Measurements from ENCODE around the gene HHAT.
A peak's percentile ranks its signal among the peaks of the same experiment; 100 is the strongest.

Gene HHAT

DNA sequence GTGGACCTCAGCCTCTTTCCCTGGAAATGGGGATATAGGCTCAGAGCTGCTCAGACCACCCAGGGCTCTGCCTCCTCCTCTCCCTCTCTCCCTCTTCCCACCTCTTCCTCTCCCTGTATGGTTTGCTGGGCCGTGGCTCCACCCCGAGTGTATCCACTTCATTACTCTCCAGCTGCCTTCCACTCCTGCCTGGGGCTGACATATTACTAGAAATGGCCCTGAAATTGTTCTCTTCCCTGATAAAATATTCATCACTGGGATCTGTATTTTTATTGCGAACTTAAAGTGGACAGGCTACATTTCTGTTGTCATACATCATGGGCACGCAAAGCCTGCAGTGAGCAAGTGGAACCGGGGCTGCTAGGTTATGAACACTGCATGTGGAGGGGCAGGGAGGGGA is 225.0 kb downstream of the HHAT start:
- no peak for DNase-seq (ENCODE audit: low read depth)

DNA sequence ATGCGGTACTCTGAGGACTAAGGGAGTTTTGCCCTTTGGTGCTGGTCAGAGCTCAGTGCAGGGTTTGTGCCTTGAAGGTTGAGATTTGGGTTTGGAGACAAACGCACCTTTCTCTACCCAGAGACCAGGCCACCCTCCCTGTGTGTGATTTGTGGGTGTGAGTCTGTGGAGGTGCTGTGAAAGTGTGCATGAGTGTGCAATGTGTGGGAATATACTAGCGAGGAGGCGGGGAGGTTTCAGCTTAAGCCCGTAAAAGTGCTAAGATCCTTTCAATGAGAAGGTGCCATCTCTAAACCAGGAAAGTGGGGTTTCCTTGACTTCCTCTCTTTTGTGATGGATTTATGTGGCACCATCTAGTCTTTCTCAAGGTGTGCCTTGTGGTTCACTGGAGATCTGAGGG is 225.7 kb downstream of the HHAT start:
- no peak for DNase-seq (ENCODE audit: low read depth)

DNA sequence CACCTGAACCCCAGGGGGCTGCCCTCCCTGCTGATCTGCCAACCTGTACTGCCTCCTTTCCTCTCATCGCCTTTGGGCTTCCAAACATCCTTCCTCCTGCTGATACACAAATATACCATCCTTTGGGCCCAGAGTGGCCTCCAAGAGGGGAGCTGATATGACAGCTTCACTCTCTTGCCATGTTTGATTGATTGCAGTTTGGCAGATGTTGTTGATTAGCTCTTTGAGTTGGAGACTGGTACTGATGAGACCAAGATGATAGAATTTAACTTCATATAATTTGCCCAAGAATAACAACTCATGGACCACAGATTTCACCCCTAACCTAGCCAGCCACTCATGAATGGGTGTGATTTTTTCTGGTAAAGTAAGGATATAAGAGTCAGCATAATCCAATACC is 227.8 kb downstream of the HHAT start:
- DNase-seq (ENCODE audit: low read depth), result no peak

DNA sequence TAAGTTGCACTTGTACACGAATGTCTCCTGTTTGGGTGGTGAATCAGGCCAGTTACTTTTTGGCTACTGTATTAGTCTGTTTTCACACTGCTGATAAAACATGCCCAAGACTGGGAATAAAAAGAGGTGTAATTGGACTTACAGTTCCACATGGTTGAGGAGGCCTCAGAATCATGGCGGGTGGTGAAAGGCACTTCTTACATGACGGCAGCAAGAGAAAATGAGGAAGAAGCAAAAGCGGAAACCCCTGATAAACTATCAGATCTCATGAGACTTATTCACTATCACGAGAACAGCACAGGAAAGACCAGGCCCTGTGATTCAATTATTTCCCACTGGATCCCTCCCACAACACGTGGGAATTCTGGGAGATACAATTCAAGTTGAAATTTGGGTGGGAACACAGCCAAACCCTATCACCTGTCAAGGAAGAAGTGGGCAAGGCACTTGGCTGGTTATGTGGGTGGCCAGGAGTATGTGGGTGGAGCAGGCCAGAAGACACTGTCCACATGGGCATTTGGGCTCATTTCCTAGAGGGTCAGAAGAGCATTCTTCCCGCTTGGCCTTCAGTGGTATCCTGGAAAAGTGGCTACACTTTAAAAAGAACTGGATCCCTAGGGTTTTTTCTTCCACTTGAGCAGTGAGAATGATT is 228.8 kb downstream of the HHAT start:
- no peak for DNase-seq (ENCODE audit: low read depth)

DNA sequence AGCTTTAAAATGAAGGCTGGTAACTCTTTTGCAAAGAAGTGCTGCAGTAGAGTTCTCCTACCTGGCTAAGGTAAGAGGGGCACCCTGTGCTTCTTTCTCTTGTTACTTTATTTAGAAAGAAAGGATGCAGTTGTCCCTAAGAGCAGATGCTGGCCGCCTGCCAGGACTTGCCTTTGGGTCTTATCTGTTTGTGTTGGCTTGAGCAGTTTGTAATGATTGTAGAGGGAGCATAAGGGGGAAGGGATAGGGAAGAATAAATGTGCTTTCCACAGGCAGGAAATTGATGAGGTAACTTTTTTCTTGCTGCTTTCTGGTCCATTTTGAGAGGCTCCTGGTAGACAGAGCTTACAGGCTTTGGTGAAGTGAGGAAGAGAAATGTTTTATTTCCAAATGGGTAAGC is 229.6 kb downstream of the HHAT start:
- DNase-seq (ENCODE audit: low read depth), result peak; percentile 31

DNA sequence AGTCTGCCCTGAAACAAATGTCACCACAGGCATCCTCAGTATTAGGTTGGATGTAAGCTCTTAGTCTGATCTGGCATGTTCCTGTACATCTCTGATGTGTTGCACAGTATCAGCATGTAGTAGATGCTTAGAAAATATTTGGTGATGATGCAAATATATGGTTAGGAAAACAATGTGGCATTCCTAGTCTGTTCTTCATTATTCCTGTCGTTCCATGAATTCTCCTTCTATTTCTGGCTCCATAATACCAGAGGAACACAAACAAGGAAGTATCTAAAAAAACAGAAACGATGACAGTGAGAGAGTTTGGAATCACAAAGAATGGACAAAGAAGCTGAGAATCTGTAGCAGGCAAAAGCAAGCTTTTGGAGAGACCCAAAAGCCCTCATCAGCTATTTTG is 236.6 kb downstream of the HHAT start:
- no peak for DNase-seq (ENCODE audit: low read depth)

DNA sequence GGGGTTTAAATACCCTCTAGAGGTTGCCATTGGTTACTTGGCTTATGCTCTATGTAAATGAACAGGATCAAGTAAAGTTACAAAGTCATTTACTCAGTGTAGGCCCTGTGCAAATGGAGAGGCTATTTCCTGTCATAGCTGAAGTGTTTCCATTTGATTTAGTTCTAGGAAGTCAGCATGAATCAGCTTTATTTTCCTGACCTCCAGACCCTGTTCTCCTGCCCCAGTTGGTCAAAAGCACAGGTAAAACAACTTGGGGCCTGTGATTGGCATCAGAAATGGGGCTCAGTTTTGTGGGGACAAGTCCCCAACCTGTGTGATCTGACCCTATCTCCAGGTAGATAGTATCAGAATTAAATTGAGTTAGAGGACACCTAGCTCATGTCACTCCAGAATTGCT is 239.9 kb downstream of the HHAT start:
- DNase-seq (ENCODE audit: low read depth), result no peak

DNA sequence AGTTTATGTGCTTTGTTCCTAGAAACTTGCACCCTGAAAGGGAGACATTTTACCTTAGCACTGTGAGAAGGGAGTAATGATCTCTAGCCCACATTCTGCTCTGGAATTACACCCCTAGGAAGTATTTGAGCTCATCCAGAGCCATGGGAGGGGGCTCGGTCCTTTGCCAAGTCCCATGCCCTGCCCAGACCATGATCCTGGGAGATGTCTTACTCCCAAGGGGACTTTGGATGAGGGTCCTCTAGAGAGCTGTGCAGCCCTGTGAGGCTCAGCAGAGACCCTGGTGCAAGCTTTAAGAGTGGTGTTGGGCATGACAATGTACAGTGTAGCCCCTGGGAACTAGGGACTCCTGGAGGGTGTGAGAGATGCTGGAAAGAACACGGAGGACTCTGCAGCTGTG is 241.4 kb downstream of the HHAT start:
- DNase-seq (ENCODE audit: low read depth), result no peak

DNA sequence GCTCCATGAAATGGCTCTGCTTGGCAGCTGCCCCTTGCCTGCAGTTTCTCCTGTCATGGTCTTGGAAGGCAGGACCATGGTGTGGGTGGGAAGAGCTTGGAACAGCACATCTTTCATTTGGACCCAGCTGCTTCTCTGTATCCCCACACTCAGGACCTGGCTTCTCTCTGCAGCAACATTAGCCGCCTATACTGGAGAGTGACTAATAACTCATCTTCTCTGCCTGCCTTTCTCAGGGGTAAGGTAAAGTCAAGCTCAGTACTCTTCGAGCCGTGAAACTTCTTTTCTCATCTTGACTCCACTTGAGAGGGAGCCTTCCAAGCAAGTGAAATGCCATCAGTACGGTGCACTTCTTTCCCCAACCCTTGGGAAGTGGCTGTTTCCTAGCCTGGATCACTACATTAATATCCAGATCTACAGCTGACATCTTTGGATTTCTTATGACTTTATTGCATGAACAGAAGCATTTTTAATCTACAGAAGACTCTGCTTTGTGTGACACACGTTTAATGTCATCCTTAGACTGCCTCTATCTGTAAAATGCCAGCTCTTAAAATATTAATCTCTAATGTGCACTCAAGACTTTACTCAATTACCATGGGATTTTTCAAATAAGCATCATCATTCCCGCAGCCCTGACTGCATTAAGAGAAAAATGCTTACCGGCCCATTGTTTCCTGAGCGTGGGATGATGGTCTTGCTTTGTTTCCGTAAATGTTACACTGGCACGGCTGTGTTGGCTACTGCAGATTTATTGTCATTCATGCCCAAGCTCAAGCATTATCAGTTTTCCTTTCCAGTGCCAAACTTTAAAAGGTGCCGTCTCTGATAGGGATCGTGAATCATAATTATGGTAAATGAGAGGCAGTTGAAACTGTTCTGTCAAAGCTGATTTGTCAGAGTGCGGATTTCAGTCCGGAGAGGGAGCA is 242.9 kb downstream of the HHAT start:
- DNase-seq (ENCODE audit: low read depth), result no peak

DNA sequence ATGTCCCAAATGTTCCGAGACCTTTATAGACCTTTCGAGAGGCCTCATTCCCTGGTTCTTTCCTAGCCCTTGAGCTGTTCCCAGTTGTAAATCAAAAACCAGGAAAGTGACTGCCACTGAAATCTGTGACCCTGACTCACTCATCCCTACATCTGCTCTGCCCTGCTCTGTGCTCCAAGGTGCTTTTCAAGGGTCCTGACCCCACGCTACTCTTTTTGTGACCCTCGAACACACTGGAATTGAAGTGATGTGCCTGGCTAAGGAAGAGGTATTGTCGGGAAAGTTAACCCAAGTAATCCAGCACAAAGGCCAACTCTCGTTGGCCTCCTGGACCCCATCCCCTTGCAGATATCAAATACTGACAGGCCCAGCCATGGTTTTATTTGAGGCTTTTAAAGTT is 244.4 kb downstream of the HHAT start:
- DNase-seq (ENCODE audit: low read depth), result no peak

DNA sequence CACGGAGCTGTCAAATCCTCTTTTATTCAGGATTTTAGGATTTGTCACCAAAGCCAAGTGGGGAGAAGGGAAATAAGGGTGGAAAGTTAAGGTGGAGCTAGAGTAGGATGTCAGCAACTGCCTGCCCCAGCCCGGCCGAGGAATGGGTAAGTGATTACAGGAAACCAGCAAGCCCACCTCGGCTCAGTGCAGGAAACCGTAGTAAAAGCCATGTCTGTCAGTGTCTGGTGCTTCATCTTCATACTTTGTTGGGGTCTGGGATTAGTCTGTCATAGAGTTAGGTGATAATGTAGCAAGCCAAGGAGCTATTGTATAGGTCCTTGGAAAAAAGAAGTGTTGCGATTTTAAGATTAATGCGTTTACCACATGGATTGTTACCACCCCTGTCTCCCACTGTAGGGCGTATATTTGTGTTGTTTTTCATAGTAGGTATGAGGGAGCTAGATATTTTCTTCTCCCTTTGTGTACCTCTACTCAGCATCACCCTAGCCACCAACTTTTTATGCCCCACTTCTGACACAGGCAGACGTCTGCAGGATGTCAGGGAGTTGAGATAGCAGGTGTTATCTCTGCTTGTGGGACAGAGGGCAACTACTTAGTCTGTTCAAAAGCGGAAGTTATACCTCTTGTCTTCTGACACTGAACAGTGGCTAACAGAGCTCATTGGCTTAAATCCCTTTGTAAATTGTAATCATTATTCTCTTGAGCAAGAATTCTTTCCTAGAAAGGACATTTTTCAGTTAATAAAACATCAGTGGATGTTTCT is 253.7 kb downstream of the HHAT start:
- DNase-seq (ENCODE audit: low read depth), result peak; percentile 5

DNA sequence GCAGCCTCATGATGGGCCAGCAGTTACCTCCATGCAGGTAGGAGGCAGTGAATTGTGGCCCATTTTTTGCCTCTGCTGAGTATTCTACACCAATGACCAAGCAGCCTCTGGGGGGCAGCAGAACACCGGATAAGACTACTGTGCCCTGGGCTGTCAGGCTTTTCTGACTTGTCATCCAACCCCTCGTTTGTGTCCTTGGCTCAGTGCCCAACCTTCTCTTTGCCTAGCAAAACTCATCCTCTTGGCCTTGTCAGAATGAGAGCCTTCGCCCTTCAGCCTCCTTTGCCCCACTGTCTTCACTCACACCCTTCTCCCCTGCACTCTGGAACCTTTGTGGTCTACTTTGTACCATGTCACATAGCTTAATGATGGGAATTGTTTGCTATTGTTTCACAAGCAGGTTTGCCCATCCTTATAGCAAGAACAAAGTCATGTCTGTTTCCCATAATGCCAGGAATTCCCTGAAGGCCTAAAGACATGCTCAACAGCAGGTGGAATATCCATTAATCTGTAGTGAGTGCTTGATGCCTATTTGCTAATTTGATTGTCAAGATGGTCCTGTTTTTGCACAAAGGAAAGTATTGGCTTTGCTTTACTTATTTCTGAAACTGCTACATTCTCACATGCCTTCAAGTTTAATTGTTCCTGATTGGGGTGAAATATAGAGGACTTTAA is 255.9 kb downstream of the HHAT start:
- peak; percentile 67 for DNase-seq (ENCODE audit: low read depth)

DNA sequence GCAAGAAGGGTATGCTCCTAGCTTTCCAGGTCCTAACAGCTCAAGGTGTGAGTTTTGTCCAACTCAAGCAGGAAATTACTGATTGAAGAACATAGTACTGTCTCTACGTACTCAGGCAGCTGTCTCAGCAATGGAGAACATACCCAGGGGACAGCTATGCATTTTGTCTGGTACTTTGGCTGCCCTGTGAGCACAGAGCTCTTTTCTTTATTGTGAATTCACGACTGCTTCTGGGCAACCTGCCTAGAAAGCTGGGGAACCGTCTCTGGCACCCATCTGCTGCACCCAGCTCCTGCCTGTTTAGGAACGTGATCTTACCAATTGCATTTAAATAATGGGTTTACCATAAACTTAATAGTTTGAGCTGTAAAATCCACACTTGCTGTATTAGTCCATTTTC is 258.1 kb downstream of the HHAT start:
- no peak for DNase-seq (ENCODE audit: low read depth)

DNA sequence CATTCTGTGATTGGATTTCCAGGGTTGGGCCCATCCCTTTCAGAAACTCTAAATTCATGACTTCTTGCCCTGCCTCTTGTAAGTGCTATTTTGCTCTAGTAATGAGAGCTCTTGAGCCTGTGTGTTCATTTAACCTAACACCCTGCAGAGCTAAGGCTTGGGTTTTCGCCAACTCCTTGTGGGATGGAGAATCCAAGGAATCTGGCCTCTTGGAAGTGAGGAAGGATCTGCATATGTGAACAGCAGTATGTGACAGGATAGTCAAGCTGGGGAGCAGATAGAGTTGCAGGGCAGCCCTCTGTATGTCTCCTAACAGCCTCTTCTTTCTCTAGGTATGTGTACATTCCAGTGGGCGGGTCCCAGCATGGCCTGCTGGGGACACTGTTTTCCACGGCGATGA is 258.9 kb downstream of the HHAT start:
- DNase-seq (ENCODE audit: low read depth), result peak; percentile 8

DNA sequence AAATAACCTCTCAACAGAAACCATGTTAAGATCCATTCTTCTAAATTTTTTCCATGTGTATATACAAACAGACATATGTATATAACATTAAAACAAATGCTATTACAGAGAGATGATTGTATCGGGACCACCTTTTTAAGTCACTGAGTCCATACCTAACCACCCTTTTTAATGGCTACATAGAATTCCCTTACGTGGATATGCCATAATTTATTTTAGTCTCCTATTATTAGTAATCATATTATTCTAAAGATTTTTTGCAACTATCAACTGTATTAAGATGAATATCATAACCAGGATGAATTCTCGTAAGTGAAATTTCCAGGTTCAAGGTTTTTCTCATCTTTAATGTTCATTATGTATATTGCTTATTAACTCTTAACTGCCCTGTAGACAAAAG is 259.7 kb downstream of the HHAT start:
- no peak for DNase-seq (ENCODE audit: low read depth)

DNA sequence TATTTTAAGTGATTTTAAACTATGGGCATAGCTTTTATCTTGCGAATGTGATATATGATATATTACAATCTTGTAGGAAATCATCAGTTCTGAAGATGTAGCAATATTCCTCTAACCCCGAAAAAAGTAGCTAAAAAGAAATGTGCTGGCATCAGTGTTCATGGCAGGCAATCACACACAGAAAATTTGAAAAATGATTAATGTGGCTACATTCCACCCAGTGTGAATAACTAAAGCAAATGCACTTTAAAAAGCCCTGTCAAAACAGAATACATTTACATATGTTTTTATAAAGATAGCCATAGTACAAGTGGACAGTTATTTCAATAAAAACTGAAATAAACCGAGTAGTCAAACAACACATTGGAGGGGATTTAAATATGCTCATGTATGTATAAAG is 260.2 kb downstream of the HHAT start:
- DNase-seq (ENCODE audit: low read depth), result no peak

DNA sequence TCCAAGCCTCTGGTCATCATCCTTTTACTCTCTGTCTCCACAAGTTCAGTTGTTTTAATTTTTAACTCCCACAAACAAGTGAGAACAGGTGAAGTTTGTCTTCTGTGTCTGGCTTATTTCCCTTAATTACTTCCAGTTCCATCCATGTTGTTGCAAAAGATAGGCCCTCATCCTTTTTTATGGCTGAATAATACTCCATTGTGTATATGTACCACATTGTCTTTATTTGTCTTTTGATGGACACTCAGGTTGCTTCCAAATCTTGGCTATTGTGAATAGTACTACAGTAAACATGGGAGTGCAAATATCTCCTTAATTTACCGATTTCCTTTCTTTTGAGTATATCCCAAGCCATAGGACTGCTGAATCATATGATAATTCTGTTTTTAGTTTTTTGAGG is 262.5 kb downstream of the HHAT start:
- no peak for DNase-seq (ENCODE audit: low read depth)

DNA sequence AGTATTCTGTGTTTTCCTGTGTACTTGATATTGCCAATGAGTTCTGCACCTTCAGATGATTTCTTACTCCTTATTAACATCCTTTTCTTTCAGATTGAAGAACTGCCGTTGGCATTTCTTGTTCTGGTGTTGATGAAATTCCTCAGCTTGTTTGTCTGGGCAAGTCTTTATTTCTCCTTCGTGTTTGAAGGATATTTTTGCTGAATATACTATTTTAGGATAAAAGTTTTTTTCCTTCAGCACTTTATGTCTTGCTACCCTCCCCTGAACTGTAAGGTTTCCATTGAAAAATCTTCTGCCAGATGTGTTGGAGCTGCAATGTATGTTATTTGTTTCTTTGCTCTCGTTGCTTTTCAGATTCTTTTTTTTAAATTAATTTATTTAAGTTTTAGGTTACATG is 265.9 kb downstream of the HHAT start:
- DNase-seq (ENCODE audit: low read depth), result no peak

DNA sequence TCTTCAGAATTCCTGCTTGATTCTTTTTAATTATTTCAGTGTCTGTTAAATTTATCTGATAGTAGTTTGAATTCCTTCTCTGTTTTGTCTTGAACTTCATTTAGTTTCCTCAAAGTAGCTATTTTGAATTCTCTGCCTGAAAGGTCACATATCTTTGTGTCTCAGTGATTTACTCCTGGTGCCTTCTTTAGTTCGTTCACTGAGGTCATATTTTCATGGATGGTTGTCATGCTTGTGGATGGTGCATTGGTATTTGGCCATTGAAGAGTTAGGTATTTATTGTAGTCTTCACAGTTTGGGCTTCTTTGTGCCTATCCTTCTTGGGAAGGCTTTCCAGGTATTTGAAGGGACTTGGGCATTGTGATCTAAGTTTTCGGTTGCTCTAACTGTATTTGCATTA is 267.9 kb downstream of the HHAT start:
- DNase-seq (ENCODE audit: low read depth), result no peak

DNA sequence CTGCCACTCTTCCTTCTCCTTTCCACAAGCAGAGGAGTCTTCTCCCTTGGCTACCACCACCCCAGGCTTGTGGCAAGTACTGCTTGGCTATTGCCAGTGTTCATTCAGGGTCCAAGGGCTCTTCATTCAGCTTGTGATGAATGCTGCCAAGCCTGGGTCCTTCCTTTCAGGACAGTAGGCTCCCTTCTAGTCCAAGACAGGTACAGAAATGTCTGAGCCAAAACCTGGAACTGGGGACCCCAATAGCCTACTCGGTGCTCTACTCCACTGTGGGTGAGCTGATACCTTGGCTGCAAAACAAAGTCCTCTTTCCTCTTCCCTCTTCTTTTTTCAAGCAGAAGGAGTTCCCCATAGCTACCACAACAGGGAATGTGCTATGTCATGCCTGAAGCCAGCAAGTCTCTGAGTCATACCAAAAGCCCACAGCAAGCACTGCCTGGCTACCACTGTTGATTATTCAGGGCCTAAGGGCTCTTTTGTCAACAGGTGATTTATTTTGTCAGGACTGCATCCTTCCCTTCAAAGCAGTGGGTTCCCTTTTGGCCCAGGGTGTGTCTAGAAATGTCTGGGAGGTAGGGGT is 268.9 kb downstream of the HHAT start:
- DNase-seq (ENCODE audit: low read depth), result peak; percentile 93

DNA sequence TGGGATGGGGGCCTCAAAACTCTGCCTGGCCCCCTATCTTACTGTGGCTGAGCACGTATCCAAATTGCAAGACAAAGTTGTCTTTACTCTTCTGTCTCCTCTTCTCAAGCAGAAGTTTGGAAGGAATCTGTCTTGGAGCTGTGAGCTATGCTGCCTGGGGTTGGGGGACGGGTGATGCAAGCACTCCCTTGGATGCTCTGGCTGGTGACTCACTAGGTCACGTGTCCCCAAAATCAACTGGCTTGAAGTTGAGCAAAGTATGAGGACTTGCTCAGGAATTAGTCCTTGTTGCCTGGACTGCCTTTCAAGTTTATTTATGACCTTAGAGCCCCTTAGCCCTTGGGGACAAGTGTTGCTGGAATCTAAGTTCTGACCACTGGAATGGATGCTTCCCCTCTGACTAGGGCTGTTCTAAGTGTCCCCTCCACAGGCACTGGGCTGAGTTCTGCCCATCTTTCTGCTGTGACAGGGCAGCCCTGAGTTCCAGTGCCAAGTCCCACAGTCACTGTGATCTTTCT is 269.5 kb downstream of the HHAT start:
- DNase-seq (ENCODE audit: low read depth), result peak; percentile 92
